IPS-20b (cell line): ENCODE data around the gene FHOD3.
"Not testable (repeated sequence)": the region's sequence is repeated elsewhere in the genome, so short reads cannot be mapped to it uniquely, and the experiment has no call there.

Source experiments
- H3K27ac ChIP-seq: one replicate; pipeline ENCODE4 v1.5.1; 2013; ENCODE audit warnings: low read length
- H3K27me3 ChIP-seq: 2 replicates; pipeline ENCODE4 v1.6.1; 2013; ENCODE audit warnings: mild to moderate bottlenecking, low read length, inconsistent platforms; ENCODE audit not compliant: insufficient read depth
- H3K36me3 ChIP-seq: 2 replicates; pipeline ENCODE4 v1.6.1; 2013; ENCODE audit warnings: low read depth, mild to moderate bottlenecking, inconsistent platforms, low read length, moderate library complexity; ENCODE audit not compliant: insufficient read depth
- H3K4me1 ChIP-seq: 2 replicates; pipeline ENCODE4 v1.6.1; 2013; ENCODE audit warnings: mild to moderate bottlenecking, control low read depth, inconsistent platforms, low read length, moderate library complexity; ENCODE audit not compliant: insufficient read depth
- H3K4me3 ChIP-seq: 2 replicates; pipeline ENCODE4 v1.5.1; 2013; ENCODE audit warnings: mild to moderate bottlenecking, low read length, inconsistent platforms
- H3K9ac ChIP-seq: 2 replicates; pipeline ENCODE4 v1.6.1; 2013; ENCODE audit warnings: low read depth, mild to moderate bottlenecking, inconsistent platforms, low read length, moderate library complexity
- H3K9me3 ChIP-seq: 2 replicates; pipeline ENCODE4 v1.6.1; 2013; ENCODE audit warnings: mild to moderate bottlenecking, low read depth, low read length, inconsistent platforms; ENCODE audit not compliant: insufficient read depth

FHOD3 gene

DNA sequence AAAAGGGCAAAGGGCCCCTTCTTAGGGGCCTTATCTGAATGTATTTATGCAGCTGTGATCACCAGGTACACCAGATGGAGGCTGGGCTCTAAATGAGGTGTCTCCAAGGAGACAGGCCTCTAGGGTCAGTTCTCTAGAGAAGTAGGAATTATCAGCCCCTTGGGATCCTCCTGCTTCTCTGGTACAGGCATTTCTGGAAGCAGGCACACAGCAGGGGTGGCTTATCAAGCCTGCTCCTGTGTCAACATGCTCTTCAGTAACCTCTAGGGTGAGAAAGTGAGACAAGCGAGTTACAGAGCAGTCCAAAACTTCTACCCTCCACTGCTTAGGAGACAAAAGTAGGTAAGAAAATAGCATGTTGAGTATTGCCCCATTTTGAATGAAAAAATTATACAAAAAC lies 517.5 kb downstream of the FHOD3 start:
- Histone ChIP-seq H3K9ac (no peak overlapping the region), H3K27me3 (no peaks in the 10 kb centered on the region), H3K27ac (no peak overlapping the region), H3K4me3 (no peak overlapping the region), H3K9me3 (no peaks in the 10 kb centered on the region), H3K36me3 (peaks cover 80% of the 10 kb centered on the region), H3K4me1 (no peaks in the 10 kb centered on the region)

DNA sequence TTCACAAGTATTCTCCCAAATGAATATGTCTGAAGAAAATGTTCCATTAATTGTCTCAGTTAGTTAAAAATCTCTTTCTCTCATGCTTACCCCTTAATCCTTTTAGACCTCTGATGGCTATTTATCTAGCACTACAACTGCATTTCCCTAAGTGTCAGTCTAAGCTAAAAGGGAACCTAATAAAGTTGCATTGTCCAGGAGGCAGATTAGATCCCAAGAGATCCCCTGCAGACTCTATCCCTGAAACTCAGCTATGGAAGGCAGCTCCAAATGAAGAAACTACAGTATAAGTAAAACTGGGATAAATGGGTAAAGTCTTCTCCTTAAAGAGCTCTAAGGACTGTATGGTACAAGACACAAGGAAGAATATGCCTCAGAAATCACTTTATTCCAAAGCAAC lies 518.6 kb downstream of the FHOD3 start:
- not testable (repeated sequence) for H3K27ac ChIP-seq, H3K27me3 ChIP-seq, H3K9ac ChIP-seq, H3K9me3 ChIP-seq, H3K4me3 ChIP-seq, H3K4me1 ChIP-seq
- peaks cover 80% of the 10 kb centered on the region for H3K36me3 ChIP-seq

DNA sequence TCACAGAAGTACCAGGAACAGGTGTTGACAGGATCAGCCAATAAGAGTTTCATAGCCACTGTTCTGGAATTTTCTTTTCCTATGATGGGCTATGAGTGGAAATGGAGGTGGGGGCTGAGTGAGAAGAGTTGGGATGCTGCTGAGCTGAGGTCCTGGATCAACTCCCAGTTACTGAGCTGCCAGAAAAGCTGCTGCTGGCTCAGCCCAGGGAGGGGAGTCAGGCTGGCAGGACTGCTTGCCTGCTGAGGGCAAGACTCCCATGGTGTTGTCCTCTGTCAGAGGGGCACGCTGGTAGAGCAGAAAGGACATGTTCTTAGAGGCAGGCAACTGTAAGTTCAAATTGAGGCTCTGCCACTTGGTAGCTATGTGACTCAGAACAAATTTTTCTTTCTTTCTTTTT lies 519.5 kb downstream of the FHOD3 start:
- no peaks in the 10 kb centered on the region for H3K4me1 ChIP-seq
- H3K27me3 ChIP-seq = no peaks in the 10 kb centered on the region
- H3K9ac ChIP-seq = no peak overlapping the region
- no peak overlapping the region for H3K27ac ChIP-seq
- peaks cover 73% of the 10 kb centered on the region for H3K36me3 ChIP-seq
- H3K4me3 ChIP-seq = no peak overlapping the region
- H3K9me3 ChIP-seq = no peaks in the 10 kb centered on the region

DNA sequence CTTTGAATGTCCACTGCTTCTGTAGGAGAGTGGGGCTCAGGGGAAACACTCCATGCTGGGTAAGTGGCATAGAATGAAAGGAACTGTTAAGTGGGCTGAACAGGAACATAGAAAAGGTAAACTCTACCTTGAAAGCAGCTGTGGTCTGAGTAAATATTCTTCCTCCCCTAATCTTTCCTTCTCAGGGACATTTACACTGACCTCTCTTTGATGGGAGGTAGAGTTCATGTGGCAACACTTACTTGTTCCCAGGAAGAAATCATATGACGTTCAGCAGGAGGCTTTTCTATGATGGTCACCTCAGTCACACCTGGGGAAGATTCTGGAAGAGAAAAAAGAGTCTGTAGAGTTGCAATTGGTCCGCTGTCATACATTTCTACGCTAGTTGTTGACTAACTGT lies 521.1 kb downstream of the FHOD3 start:
- no peaks in the 10 kb centered on the region for H3K4me1 ChIP-seq
- H3K27ac ChIP-seq = no peak overlapping the region
- no peaks in the 10 kb centered on the region for H3K27me3 ChIP-seq
- H3K4me3 ChIP-seq = no peak overlapping the region
- H3K9ac ChIP-seq = no peak overlapping the region
- H3K36me3 ChIP-seq = peaks cover 63% of the 10 kb centered on the region
- no peaks in the 10 kb centered on the region for H3K9me3 ChIP-seq

DNA sequence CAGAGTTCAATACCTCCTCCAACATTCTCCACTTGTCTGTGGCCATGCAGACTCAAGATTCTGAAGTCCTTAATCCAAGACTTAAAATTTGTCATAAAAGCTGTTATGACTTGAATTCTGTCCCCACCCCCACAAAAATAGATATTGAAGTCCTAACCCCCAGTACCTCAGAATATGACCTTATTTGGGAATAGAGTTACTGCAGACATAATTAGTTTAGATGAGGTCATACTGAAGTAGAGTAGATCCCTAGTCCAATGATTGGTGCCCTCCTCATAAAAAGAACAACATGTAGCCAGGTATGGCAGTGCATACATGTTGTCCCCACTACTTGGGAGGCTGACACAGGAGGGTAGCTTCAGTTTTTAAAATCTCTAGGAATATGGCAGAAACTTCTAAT lies 522.1 kb downstream of the FHOD3 start:
- Histone ChIP-seq H3K9me3 (no peaks in the 10 kb centered on the region), H3K9ac (no peak overlapping the region), H3K27ac (no peak overlapping the region), H3K4me3 (no peak overlapping the region), H3K27me3 (no peaks in the 10 kb centered on the region), H3K4me1 (no peaks in the 10 kb centered on the region), H3K36me3 (peaks cover 59% of the 10 kb centered on the region)

DNA sequence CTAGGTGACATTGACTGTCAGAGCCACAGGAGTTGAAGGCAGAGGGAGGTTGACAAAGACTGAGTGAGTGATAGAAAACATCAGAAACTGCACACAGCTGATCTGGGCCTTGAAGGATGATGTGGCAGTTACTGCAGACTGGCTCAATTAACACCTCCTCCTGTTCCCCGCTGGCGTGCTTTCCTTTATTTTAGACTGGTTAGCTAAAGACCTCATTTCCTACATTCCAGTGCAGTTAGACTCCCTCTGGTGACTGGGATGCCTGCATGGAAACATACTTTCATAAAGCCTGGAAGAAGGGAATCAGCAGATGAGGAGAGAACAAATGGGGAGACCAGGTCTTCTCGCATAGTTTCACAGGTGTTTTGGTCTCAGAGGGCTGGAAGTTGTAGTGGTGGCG lies 524.2 kb downstream of the FHOD3 start:
- Histone ChIP-seq H3K9ac (no peak overlapping the region), H3K27ac (no peak overlapping the region), H3K4me1 (no peaks in the 10 kb centered on the region), H3K4me3 (no peak overlapping the region), H3K27me3 (no peaks in the 10 kb centered on the region), H3K36me3 (peaks cover 46% of the 10 kb centered on the region), H3K9me3 (no peaks in the 10 kb centered on the region)

DNA sequence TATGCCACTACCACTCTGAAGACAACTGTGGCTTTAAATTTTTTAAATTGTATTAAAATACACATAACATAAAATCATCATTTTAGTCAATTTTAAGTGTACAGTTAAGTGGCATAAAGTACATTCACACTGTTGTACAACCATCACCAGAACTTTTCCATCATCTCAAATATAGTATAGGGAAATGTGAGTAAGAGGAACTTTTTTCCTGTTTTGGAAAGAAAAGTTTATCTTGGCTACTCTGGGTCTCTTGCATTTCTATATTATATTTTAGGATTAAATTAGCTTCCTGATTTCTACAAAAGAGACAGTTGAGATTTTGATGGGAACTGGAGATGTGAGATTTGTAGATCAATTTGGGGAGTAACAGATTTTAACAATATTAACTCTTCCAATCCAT lies 528.0 kb downstream of the FHOD3 start:
- H3K27ac ChIP-seq = no peak overlapping the region
- H3K36me3 ChIP-seq = peaks cover 18% of the 10 kb centered on the region
- H3K9me3 ChIP-seq = no peaks in the 10 kb centered on the region
- no peak overlapping the region for H3K4me3 ChIP-seq
- H3K4me1 ChIP-seq = peaks cover 10% of the 10 kb centered on the region
- H3K27me3 ChIP-seq = no peaks in the 10 kb centered on the region; the same call in 1 of the 2 replicates
- no peak overlapping the region for H3K9ac ChIP-seq

DNA sequence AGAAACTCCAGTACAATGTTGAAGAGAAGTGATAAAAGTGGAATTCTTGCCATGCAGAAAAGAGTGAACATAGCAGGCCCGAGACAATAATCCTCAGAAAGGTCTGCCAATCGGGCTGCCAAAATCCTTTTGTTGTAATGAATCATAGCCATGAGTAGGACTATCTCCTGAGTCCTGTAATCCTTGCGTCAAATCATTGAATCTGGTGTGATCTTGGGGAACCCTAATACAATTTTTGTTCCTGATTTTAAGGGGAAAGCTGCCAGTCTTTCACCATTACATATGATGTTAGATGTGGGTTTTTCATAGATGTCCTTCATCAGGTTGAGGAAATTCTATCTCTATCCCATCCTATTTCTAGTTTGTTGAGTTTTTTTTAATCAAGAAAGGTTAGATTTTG lies 529.0 kb downstream of the FHOD3 start:
- Histone ChIP-seq H3K27me3 (no peaks in the 10 kb centered on the region; the same call in 1 of the 2 replicates), H3K36me3 (peaks cover 18% of the 10 kb centered on the region), H3K9me3 (no peaks in the 10 kb centered on the region), H3K4me1 (peaks cover 10% of the 10 kb centered on the region), H3K27ac (no peak overlapping the region), H3K4me3 (no peak overlapping the region), H3K9ac (no peak overlapping the region)

DNA sequence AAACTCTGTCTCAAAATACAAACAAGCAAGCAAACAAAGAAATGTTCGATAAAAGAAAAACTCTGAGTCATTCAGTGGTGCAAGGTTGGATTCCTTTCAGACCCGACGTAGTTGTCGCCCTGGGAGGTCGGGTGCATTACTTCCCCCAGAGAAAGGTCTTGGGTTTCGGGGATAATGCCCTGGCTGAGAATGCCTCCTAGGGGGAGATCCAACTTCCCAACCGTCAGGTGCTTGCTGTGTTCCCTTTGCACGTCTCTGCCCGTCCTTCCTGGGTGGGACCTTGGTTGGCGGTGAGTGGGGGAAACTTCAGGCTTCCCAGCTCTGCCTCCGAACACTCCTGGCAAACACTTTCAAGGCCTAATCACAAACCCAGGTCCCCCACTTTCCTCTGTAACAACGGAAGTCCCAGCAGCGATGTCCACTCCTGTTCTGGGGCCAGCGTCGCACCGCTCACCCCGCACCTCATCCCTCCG lies 530.7 kb downstream of the FHOD3 start:
- peak overlapping the region; percentile 100 for H3K4me3 ChIP-seq
- H3K27ac ChIP-seq = peak overlapping the region; percentile 16
- no peaks in the 10 kb centered on the region for H3K9me3 ChIP-seq
- no peaks in the 10 kb centered on the region; the same call in 1 of the 2 replicates for H3K27me3 ChIP-seq
- H3K36me3 ChIP-seq = peaks cover 13% of the 10 kb centered on the region
- H3K4me1 ChIP-seq = peaks cover 10% of the 10 kb centered on the region
- H3K9ac ChIP-seq = peak overlapping the region; percentile 90

DNA sequence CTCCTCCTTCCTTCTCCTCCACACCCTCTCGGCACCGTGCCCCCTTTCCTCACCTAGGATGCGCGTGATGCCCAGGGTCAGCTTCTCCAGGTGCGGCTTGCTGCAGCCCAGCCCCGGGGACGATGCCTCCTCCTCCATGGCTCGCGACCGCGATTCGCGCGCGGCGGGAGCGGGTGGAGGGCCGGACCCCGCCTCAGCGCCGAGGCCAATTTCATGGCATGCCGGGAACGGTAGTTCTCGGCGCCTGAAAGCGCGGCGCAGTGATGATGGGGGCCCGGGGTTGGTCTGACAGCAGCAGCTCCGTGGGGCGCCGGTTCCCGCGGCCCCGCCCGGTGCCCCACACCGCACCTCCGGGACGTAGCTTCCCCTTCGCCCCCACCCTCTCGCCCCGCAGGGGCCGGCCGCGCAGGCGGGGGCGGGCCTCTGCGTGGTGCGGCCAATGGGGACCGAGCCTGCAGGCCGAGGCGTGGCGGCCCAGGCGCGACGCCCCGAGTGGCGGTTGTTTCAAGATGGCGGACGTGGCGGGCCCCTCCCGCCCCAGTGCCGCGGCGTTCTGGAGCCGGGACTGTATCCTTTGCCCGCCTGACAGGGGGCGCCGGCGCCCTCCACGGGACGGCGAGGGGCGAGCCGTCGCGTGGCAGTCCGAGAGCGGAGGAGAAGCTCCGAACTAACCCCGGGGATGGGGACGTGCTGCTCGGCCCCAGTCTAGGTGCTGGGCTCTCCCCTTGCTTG lies 531.3 kb downstream of the FHOD3 start, which contains the start of the genes KIAA1328 and TPGS2:
Gene KIAA1328, plus strand, starts transcription at position 498 of the 732 bp plus-strand sequence. Its CDS starts 12 bp downstream, at position 510.
Gene TPGS2, minus strand, starts transcription at position 373 of the 732 bp plus-strand sequence. Its CDS starts 235 bp downstream, at position 138.
- H3K4me1 ChIP-seq = peaks cover 10% of the 10 kb centered on the region
- H3K9me3 ChIP-seq = no peaks in the 10 kb centered on the region
- peak within 1 kb of the TSS; percentile 16 for H3K27ac ChIP-seq
- H3K27me3 ChIP-seq = no peaks in the 10 kb centered on the region; the same call in 1 of the 2 replicates
- H3K9ac ChIP-seq = peak within 1 kb of the TSS; percentile 90
- peaks cover 13% of the 10 kb centered on the region for H3K36me3 ChIP-seq
- peak within 1 kb of the TSS; percentile 100 for H3K4me3 ChIP-seq
